Measurements from ENCODE around the gene TEF.
"Not testable (repeated sequence)": the region's sequence is repeated elsewhere in the genome, so short reads cannot be mapped to it uniquely, and the experiment has no call there.

DNA sequence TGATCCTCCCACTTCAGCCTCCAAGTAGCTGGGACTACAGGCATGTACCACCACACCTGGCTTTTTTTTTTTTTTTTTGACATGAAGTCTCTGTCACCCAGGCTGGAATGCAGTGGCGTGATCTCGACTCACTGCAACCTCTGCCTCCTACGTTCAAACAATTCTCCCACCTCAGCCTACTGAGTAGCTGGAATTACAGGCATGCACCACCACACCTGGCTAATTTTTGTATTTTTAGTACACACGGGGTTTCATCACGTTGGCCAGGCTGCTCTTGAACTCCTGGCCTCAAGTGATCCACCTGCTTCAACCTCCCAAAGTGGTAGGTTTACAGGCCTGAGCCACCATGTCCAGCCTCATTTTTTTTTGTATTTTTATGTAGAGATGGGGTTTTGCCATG, 58.8 kb downstream of the TEF start:
- TF ChIP-seq, protein P1, sequence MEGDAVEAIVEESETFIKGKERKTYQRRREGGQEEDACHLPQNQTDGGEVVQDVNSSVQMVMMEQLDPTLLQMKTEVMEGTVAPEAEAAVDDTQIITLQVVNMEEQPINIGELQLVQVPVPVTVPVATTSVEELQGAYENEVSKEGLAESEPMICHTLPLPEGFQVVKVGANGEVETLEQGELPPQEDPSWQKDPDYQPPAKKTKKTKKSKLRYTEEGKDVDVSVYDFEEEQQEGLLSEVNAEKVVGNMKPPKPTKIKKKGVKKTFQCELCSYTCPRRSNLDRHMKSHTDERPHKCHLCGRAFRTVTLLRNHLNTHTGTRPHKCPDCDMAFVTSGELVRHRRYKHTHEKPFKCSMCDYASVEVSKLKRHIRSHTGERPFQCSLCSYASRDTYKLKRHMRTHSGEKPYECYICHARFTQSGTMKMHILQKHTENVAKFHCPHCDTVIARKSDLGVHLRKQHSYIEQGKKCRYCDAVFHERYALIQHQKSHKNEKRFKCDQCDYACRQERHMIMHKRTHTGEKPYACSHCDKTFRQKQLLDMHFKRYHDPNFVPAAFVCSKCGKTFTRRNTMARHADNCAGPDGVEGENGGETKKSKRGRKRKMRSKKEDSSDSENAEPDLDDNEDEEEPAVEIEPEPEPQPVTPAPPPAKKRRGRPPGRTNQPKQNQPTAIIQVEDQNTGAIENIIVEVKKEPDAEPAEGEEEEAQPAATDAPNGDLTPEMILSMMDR (IDR thresholded peaks at IDR 0.05) = not testable (repeated sequence)
- TF ChIP-seq POLR2A (IDR thresholded peaks at IDR 0.05) = peak in 1 of 2 donors; percentile 23

All from thyroid gland (tissue), 4 donors.